SU-DHL-6 (cell line): Measurements from ENCODE around the gene DCUN1D2.

Source experiments
- H2AFZ ChIP-seq: fragments of 200-600 bp; sonication (generic); 2 replicates; pipeline ENCODE4 v1.6.1; 2014; ENCODE audit warnings: low read depth, mild to moderate bottlenecking, moderate library complexity, mixed read lengths, antibody characterized with exemption, low read length; ENCODE audit not compliant: severe bottlenecking
- H3F3A ChIP-seq: fragments of 200-600 bp; shearing (Covaris generic); 2 replicates; pipeline ENCODE4 v1.6.0; 2016; ENCODE audit warnings: antibody characterized with exemption, mild to moderate bottlenecking; ENCODE audit not compliant: insufficient read depth
- H3K27ac ChIP-seq: fragments of 200-600 bp; sonication (generic); 2 replicates; pipeline ENCODE4 v1.5.1; 2016; ENCODE audit warnings: low read depth, mild to moderate bottlenecking, low read length, moderate library complexity, mixed read lengths
- H3K27me3 ChIP-seq: fragments of 200-600 bp; sonication (generic), shearing (Covaris generic); 2 replicates; pipeline ENCODE4 v1.6.0; 2014; ENCODE audit warnings: mild to moderate bottlenecking, low read length
- H3K36me3 ChIP-seq: fragments of 200-600 bp; sonication (generic); 2 replicates; pipeline ENCODE4 v1.6.1; 2014; ENCODE audit warnings: mild to moderate bottlenecking, low read length, mixed read lengths
- H3K4me2 ChIP-seq: fragments of 300-600, 200-600 bp; shearing (Covaris generic), sonication (generic); 2 replicates; pipeline ENCODE4 v1.6.0; 2014; ENCODE audit warnings: low read length, low read depth, mild to moderate bottlenecking; ENCODE audit not compliant: poor library complexity, severe bottlenecking
- H3K4me3 ChIP-seq: fragments of 200-600 bp; sonication (generic); 2 replicates; pipeline ENCODE4 v1.5.1; 2014; ENCODE audit warnings: antibody characterized with exemption, low read length, mild to moderate bottlenecking, mixed read lengths; ENCODE audit not compliant: insufficient read depth, poor library complexity, severe bottlenecking
- H3K79me2 ChIP-seq: fragments of 200-600 bp; sonication (generic); 2 replicates; pipeline ENCODE4 v1.6.1; 2014; ENCODE audit warnings: mild to moderate bottlenecking, low read length, moderate library complexity; ENCODE audit not compliant: insufficient read depth
- H3K9ac ChIP-seq: fragments of 200-600 bp; sonication (generic); 2 replicates; pipeline ENCODE4 v1.7.0; 2014; ENCODE audit warnings: mild to moderate bottlenecking, low read length
- H3K9me2 ChIP-seq: fragments of 200-600 bp; sonication (generic); replicated peaks from 2 replicates; pipeline ENCODE4 v1.6.1; 2014; ENCODE audit warnings: low read length; ENCODE audit not compliant: insufficient read depth
- H3K9me3 ChIP-seq: fragments of 200-600 bp; sonication (generic); 2 replicates; pipeline ENCODE4 v1.6.1; 2014; ENCODE audit warnings: low read length, mixed read lengths; ENCODE audit not compliant: insufficient read depth
- H4K20me1 ChIP-seq: fragments of 200-600 bp; sonication (generic); 2 replicates; pipeline ENCODE4 v1.6.1; 2014; ENCODE audit warnings: low read depth, mild to moderate bottlenecking, antibody characterized with exemption, low read length, moderate library complexity, mixed read lengths
- EZH2phosphoT487 ChIP-seq: fragments of 200-600 bp; sonication (generic), shearing (Covaris generic); conservative IDR thresholded peaks from 2 replicates; pipeline ENCODE4 v1.6.1; 2018; ENCODE audit warnings: mild to moderate bottlenecking, antibody characterized with exemption, low read length, moderate library complexity, mixed read lengths
- TF ChIP-seq, protein P1 (sequence below): fragments of 200-600 bp; sonication (generic); IDR thresholded peaks from one replicate; pipeline ENCODE4 v1.5.1; 2017; ENCODE audit warnings: antibody characterized with exemption, mild to moderate bottlenecking, low read length, moderate library complexity; ENCODE audit not compliant: insufficient read depth, poor library complexity, severe bottlenecking

The DCUN1D2 gene

DNA sequence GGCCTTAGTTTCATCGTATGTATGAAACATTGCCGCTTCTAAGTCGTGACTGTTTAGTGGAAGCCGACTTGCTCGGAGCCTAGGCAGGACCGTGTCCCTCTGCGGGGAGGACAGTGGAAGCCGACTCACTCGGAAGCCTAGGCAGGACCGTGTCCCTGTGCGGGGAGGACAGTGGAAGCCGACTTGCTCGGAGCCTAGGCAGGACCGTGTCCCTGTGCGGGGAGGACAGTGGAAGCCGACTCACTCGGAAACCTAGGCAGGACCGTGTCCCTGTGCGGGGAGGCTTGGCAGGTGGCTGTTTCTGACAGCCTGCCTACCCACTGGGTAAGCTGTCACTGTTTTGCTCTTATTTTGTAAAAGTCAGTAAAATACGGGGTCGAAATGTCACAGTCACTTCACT is 20.4 kb upstream of the DCUN1D2 start:
- no peaks in the 10 kb centered on the region for H4K20me1 ChIP-seq
- H3K27ac ChIP-seq: no peak overlapping the region

DNA sequence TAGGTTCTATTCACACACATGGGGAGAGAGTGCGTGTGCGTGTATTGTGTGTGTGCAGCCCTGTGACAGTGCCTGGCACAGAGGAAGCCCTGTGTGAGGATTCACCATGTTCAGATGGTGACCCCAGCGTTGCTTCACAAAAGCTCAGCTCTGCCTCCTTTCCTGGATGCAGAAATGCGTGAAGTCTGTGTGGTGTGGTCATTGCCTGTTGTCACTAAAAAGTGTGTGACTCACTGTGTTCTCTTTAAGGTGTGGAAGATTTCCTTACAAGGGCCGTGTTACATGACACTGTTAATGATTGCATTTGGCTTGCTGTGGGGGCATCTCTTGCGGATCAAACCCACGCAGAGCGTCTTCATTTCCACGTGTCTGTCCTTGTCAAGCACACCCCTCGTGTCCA is 19.5 kb upstream of the DCUN1D2 start:
- Histone ChIP-seq H3K27ac (no peak overlapping the region), H3K27me3 (no peaks in the 10 kb centered on the region), H4K20me1 (no peaks in the 10 kb centered on the region), H3F3A (no peaks in the 10 kb centered on the region), H3K4me2 (no peak overlapping the region), H3K79me2 (no peaks in the 10 kb centered on the region), H3K9me3 (no peaks in the 10 kb centered on the region), H3K9ac (no peak overlapping the region), H2AFZ (no peak overlapping the region), H3K9me2 (no peaks in the 10 kb centered on the region), H3K4me3 (no peak overlapping the region), H3K36me3 (no peaks in the 10 kb centered on the region)
- TF ChIP-seq EZH2phosphoT487: no peak
- TF ChIP-seq, protein P1, sequence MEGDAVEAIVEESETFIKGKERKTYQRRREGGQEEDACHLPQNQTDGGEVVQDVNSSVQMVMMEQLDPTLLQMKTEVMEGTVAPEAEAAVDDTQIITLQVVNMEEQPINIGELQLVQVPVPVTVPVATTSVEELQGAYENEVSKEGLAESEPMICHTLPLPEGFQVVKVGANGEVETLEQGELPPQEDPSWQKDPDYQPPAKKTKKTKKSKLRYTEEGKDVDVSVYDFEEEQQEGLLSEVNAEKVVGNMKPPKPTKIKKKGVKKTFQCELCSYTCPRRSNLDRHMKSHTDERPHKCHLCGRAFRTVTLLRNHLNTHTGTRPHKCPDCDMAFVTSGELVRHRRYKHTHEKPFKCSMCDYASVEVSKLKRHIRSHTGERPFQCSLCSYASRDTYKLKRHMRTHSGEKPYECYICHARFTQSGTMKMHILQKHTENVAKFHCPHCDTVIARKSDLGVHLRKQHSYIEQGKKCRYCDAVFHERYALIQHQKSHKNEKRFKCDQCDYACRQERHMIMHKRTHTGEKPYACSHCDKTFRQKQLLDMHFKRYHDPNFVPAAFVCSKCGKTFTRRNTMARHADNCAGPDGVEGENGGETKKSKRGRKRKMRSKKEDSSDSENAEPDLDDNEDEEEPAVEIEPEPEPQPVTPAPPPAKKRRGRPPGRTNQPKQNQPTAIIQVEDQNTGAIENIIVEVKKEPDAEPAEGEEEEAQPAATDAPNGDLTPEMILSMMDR: no peak

More for the DNA sequence above, 20.4 kb upstream of the DCUN1D2 start:
- no peak for TF ChIP-seq EZH2phosphoT487
- TF ChIP-seq, protein P1: no peak
- Histone ChIP-seq H3K9me2 (no peaks in the 10 kb centered on the region), H2AFZ (no peak overlapping the region), H3K79me2 (no peaks in the 10 kb centered on the region), H3K9me3 (no peaks in the 10 kb centered on the region), H3F3A (no peaks in the 10 kb centered on the region; the same call in 1 of the 2 replicates), H3K4me3 (no peak overlapping the region), H3K27me3 (no peaks in the 10 kb centered on the region), H3K9ac (no peak overlapping the region), H3K4me2 (no peak overlapping the region), H3K36me3 (no peaks in the 10 kb centered on the region)

DNA sequence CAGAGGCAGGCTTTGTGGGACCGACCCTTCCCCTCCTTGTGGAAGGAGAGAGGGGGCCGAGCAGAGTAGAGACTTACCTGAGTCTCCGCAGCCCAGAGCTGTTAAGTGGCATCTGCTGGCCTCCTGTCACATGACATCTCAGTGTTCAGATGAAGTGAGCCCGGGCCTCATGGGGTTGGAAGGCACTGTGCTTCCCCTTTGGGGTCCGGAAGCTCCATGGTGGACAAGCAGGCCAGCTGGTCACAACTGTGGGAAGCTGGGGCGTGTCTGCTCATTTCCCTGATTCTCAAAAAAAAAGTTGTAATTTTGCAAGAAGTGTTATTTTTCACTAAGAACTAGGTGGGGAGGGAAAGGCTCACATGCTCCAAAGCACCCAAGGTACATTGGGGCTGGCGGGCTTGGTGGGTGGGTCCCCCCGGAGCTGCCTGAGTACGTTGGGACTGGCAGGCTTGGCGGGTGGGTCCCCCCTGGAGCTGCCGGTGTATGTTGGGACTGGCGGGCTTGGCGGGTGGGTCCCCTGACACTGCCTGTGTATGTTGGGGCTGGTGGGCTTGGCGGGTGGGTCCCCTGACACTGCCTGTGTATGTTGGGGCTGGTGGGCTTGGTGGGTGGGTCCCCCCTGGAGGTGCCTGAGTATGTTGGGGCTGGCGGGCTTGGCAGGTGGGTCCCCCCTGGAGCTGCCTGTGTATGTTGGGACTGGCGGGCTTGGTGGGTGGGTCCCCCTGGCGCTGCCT is 18.2 kb upstream of the DCUN1D2 start:
- Histone ChIP-seq H2AFZ (no peak overlapping the region), H3K9me2 (no peaks in the 10 kb centered on the region), H3K36me3 (no peaks in the 10 kb centered on the region), H3K27ac (no peak overlapping the region), H3K4me3 (no peak overlapping the region), H3K4me2 (no peak overlapping the region), H4K20me1 (no peaks in the 10 kb centered on the region), H3F3A (no peaks in the 10 kb centered on the region), H3K79me2 (no peaks in the 10 kb centered on the region), H3K9ac (no peak overlapping the region), H3K9me3 (no peaks in the 10 kb centered on the region), H3K27me3 (no peaks in the 10 kb centered on the region)
- TF ChIP-seq, protein P1: no peak
- TF ChIP-seq EZH2phosphoT487: no peak
